NCI-H69 (cell line): ENCODE data around the gene SARDH.
"Not testable (repeated sequence)": the region's sequence is repeated elsewhere in the genome, so short reads cannot be mapped to it uniquely, and the experiment has no call there.

ENCODE experiments used
- DNase-seq: peaks from one replicate; lab custom pipeline; 2025; lab: John Stamatoyannopoulos, UW

Gene SARDH

DNA sequence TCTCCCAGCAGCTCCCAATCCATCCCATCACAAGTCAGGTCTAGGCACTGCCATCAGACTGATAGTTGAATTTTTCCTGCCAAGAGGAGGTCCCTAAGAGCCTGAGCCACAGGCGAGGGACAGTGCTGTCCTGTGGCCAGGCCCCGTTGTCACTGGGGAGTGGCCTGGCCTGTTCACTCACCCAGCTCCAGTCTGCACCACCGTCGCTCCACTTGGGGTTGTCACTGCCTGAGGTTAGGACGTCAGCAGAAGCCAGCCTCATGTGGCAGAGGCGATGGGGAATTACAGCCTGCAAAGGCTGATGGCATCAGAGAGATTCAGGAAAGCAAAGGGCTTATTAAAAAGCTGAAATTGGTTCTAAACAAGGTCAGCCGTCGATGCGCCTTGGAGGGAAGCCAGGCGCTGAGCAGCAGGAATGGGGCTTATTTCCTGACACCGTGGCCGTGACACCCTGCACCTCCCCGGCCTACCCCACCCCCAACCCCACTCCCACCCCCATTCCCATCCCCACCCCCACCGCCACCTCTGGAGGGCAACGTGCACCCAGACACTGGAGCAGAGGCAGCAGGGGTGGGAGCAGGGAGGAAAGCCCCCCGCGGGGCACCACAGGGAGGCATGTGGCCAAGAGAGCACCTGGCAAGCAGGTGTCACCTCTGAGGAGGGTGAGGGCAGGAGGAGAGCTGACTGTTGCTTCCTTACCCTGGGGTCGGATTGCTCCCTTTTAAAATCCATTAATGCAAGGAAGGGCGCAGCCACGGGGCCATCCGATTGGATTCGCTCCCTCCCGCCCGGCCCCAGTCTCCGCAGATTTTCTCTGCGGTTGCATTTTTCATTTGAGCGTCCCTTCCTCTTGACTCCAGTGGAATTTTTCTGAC, 105.1 kb downstream of the SARDH start:
- DNase-seq = peak; percentile 67

DNA sequence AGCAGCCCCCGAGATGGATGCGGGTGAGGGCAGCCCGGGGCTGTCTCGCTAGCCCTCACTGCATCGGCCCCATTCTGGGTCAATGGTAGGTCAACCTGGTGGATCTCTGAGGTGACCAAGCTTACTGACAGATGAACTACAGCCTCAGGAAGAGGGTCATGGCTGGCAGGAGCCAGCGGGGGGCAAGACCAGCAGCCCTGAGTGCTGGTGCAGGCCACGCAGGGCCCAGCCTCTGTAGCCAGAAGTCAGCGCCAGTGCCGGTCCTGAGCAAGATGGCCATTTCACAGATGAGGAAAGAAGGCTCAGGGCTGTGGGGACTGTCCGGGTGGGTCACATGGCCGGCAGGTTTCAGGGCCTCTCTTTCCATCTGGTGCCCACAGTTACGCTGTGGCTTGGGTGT, 107.0 kb downstream of the SARDH start:
- no peak for DNase-seq

DNA sequence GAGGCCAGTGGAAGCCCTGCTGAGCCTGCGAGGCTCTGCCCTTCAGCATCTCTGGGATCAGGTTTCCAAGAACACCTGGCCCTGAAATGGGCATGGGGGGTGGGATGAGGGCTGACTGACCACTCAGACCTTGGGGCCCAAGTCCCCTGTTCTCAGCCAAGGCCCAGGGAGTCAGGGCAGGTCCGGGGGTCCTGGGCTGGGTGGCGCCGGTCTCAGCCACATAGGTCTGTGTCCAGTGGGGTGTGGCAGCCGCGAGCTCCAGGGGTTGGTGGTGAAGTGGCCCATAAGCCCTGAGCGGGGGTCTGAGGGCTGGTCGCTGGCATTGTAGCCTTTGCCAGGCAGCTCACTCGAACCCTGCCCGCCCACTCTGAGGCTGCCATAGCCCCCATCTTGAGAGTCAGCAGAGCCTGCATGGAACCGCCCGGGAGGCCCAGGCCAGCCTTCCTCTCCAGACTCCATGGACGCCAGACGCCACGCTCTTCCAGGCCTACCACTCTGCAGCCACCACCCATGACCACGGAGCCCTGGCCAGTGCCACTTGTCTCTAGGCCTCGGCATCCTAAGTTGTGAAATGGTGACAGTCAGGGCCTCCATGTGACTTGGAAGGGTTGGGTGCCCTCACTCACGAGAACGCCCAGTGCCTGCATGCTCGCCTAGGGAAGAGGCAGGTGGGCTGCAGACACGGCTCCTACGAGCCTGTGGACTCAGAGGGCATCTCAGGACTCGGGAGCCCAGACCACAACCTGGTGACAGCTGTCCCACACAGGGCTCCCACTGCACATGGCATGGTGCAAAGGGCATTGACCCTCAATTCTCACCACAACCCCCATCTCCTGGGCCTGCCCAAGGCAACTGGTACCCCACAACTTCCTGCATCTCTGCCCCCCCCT, 108.7 kb downstream of the SARDH start:
- DNase-seq = no peak

DNA sequence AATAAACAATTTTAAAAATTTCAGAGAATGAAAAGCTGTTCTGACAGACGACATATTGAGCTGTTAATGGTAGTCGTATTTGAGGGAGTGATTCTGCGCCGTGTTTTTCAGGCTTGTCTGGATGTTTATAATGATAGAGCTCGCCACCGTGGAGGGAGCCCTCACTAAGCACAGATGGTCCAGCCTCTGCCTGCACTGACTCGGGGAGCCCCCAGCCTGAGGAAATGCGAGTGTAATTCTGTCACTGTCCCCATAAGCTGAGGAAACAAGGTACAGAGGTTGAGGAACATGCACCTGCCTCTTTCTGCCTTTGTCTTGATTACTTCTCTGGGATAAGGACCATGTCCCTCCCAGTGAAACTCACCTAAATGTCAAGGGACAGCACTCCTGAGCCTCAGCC, 109.4 kb downstream of the SARDH start:
- no peak for DNase-seq

DNA sequence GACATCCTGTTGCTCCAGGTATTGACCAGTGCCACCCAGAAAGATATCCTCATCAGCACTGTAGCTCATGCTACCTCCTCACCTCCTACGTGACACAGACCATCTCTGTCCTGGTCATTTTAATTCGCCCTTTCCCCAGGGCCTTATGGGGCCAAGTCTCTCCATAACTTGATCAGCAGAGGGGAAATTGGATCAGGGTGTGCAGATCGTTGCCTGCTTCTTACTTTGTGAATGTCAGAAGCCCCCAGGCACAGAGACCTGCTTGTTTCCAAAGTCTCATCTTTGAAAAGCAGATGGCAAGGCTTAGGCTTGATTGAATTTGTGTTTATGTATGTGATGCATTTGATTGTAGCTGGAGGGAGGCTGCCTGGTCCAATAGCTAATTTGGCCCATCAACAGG, 110.8 kb downstream of the SARDH start:
- DNase-seq = no peak

DNA sequence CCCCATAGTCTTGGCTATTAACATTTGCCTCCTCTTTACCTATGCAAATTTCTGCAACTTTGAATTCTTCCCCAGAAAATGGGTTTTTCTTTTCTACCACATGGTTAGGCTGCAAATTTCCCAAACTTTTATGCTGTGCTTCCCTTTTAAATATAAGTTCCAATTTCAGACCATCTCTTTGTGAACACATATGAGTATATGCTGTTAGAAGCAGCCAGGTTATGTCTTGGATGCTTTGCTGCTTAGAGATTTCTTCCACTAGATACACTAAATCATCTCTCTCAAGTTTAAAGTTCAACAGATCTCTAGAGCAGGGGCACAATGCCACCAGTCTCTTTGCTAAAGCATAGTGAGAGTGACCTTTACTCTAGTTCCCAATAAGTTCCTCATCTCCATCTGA, 112.1 kb downstream of the SARDH start:
- not testable (repeated sequence) for DNase-seq

DNA sequence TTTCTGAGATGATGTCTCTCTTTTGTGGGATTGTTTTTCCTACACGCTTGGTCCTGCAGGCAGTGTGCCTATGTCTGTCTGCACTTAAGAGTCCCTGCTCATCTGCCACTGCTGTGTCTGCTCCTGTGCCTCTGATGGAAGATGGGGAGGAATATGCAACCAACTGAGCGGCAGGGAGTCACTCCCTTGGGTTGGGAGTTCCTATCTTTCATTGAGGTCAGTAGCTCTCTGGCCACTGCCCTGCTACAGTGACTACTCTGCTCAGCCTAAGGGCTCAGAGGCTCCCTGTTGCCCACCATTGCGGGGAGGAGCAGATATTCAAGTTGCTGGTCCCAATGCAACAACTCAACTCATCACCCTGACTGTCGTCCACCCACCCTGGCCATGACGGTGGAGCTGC, 115.6 kb downstream of the SARDH start:
- no peak for DNase-seq

DNA sequence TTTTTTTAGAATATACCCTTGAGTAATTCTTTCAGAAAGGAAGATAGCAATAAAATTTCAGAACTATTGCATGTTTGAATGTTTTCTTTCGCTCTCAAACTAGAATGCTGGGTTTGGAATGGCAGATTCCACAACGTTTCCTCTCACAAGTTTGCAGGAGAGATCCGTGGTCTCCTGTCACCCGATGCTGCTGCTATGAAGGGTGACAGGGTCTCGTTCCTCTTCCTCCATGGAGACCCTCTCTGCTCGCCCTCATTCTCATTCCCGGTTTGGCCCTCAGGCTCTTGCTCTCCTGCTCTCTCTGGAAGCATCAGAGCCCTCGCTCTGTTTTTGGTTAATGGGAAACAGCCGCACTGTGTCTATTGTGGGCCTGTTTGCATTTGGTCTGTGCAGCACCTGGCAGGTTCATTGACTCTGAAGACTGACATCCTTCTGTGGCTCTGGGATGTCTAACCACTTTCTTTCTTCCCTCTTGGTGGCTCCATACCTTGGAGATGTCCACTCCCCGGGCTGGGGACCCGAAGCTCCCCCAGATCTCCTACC, 116.4 kb downstream of the SARDH start:
- peak; percentile 35 for DNase-seq

DNA sequence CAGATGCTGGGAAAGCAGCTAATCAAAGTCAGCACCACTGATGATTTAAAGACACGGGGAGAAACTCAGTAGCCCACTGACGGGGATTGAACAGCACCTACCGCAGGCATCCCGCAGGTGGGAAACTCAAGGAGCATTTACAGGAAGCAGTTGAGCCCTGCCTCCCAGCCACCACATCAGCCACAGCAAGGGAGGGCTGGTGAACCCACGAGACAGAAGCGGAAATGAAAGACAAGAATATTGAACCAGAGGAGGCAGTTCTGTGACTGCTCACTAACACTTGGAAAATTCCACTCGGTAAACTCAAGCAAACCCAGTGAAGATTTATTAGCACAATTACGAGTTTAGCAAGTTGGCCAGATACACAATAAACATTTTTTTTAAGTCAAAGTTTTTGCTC, 118.4 kb downstream of the SARDH start:
- DNase-seq = no peak

DNA sequence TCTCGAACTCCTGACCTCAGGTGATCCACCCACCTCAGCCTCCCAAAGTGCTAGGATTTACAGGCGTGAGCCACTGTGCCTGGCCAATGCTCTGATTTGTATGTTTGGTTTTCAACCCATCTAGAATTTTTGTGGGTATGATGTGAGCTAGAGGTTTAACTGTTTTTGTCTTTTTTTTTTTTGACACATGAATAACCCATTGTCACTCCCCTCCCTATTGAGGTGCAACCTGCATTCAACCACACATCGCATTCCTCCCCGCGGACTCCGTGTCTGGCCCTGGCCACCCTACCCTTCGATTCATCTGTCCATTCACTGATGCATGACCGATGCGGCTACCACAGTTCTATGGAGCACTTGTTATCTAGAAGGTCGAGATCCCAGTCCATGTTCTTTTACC, 119.4 kb downstream of the SARDH start:
- no peak for DNase-seq

DNA sequence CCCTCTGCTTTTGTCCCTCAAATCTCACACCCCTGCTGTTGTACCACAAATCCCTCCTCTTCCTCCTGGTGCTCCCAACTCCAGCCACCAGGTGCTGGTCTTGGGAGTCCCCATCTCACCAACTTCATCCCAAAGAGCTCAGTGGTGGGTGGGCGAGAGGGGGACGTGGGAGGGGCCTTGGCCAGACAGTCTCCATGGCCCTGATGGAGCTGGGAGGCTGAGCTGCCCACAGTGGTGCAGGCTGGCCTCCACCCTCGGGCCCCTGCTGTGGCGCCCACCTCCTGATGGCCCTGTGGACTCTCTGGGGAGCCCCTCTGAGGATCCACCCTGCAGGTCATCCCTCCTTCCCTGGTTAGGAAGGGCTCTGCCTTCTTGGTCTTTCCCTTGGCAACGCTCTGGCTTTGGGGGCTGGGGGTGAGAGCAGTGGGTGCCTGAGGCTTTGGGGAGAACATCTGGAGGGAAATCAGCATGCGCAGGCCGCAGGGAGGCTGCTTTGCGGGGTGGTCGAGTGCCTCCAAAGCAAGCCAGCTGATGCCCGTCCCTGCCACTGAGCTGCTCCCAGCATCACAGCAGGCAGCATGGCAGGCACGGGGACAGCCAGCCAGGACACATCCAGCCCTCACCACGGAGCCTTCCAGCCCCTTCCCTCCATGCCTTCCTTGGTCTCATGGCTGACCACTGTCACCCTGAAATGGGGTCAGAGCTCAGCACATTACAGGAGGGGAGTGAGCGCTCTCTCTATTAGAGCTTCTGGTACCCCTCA, 121.3 kb downstream of the SARDH start:
- DNase-seq = no peak

DNA sequence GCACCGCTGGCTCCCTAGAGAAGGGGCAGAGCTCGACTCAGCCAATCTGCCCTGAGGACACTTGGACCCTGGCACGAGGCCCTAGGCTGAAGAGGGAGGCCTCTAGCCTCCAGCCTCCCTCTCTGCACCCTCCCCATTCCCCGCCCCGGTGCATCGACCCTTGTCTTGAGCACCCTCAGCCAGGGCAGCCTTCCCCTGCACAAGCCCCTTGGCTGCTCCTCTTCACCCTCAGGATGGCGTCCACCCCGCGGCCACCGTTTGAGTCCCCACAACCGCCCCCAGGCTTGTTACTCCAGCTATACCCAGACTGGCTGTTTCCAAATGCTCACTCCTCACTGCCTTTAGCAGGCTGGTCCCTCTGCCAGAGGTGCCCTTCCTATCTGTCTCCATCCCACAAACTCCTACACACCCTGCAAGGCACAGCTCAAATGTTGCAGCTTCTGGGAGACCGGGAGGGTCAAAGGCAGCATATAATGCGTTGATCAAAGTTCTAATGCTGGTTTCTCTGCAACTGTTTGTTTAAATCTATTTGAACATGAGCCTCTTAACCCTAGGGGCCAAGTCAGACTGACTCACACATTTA, 122.5 kb downstream of the SARDH start:
- DNase-seq = no peak

DNA sequence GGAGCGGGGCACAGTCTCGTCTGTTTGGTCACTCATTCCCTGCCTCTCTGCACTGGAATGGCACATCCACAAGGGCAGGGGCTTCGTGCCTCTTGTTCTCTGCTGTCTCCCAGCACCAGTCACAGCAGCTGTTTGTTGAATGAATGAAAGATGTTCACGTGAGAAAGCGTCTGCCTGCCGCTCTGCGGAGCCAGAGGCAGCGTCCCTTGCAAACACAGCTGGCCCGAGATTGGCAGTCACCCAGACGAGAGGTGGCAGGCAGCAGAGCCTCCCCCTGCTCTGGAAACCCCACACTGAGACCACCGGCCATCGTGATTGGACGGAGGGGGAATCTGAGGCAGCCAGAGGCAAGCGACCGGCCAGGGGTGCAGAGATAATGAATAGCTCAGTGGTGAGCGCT, 123.0 kb downstream of the SARDH start:
- DNase-seq = peak; percentile 79

DNA sequence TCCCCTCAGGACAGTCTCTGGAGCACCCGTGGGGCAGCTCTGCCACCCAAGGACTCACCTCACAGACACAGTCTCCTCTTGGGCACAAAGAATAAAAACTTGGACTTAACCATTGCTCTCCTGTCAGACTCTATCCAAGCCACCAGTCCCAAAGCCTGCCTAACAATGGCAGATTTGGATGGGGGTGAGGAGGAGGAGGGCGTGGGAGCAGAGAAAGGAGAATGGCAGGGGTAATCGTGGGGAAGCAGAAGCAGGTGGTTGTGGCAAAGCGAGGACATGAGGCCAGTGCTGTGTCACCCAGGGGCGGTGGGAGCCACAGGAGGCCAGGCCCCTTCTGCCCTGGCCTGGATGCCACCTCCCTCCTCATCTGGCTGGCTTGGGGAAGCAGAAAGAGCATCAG, 123.5 kb downstream of the SARDH start:
- no peak for DNase-seq

DNA sequence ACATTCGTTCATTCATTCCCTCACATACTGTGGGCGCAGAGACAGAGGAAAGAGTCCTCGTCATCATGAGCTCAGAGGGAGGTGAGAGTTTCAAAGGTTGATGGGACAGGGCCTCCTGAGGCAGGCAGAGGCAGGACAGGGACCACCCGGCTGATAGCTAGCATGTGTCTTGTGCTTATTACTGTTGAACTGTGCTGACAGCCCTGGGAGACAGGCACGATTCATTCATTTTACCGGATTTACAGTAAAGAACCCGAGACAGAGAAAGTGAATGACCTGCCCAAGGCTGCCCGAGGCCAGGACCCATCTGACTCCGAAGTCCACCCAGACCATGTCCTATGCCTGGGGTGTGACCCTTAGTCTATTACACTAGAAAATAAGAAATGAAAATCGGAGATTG, 124.1 kb downstream of the SARDH start:
- no peak for DNase-seq
